ENCODE measurements around the gene MB21D2.

- TF ChIP-seq POLR2AphosphoS5 (IDR thresholded peaks at IDR 0.05; ENCODE audit: low read depth, low read length) (no peak), TAF1 (IDR thresholded peaks at IDR 0.05; ENCODE audit: borderline replicate concordance, insufficient read depth, low read length) (no peak), REST (IDR thresholded peaks at IDR 0.05; ENCODE audit: insufficient read depth in 1 of 2, low read depth in 2 of 2, low read length in 2 of 2) (no peak), FOXP2 (optimal IDR thresholded peaks at IDR 0.05; ENCODE audit: borderline replicate concordance, extremely low read depth, extremely low read length, insufficient read depth) (no peak), SIN3A (IDR thresholded peaks at IDR 0.05; ENCODE audit: borderline replicate concordance, insufficient read depth, low read length) (no peak)
Measured at GRCh38 chr3:192802957-192803899, 114.4 kb downstream of the MB21D2 start.
